OCI-LY1 (cell line): ENCODE measurements around the gene FAM89A.
"Not testable (repeated sequence)": the region's sequence is repeated elsewhere in the genome, so short reads cannot be mapped to it uniquely, and the experiment has no call there.

Experiments used
- H2AFZ ChIP-seq: fragments of 200-600 bp; sonication (generic), shearing (Covaris generic); 2 replicates; pipeline ENCODE4 v1.6.0; 2014; ENCODE audit warnings: antibody characterized with exemption, mild to moderate bottlenecking, low read length
- H3F3A ChIP-seq: fragments of 200-600 bp; sonication (generic), shearing (Covaris generic); 2 replicates; pipeline ENCODE4 v1.6.0; 2014; ENCODE audit warnings: mild to moderate bottlenecking, antibody characterized with exemption, low read length, moderate library complexity; ENCODE audit not compliant: insufficient read depth
- H3K27ac ChIP-seq: fragments of 200-600 bp; sonication (generic); 2 replicates; pipeline ENCODE4 v1.5.1; 2014; ENCODE audit warnings: low read length, mixed run types, mild to moderate bottlenecking, low read depth; ENCODE audit not compliant: poor library complexity, severe bottlenecking
- H3K27me3 ChIP-seq: fragments of 200-600 bp; sonication (generic); 2 replicates; pipeline ENCODE4 v1.6.0; 2014; ENCODE audit warnings: antibody characterized with exemption, mild to moderate bottlenecking, low read length, moderate library complexity; ENCODE audit not compliant: insufficient read depth
- H3K36me3 ChIP-seq: fragments of 200-600 bp; sonication (generic); 2 replicates; pipeline ENCODE4 v1.6.1; 2014; ENCODE audit warnings: mild to moderate bottlenecking, antibody characterized with exemption, low read length, moderate library complexity, mixed read lengths; ENCODE audit not compliant: insufficient read depth
- H3K4me1 ChIP-seq: fragments of 200-600 bp; sonication (generic); 2 replicates; pipeline ENCODE4 v1.5.1; 2014; ENCODE audit warnings: mild to moderate bottlenecking, low read length, moderate library complexity; ENCODE audit not compliant: insufficient read depth, severe bottlenecking
- H3K4me2 ChIP-seq: fragments of 200-600 bp; sonication (generic), shearing (Covaris generic); 2 replicates; pipeline ENCODE4 v1.6.1; 2014; ENCODE audit warnings: low read length
- H3K4me3 ChIP-seq: fragments of 200-600 bp; sonication (generic); 2 replicates; pipeline ENCODE4 v1.5.1; 2014; ENCODE audit warnings: low read length, low read depth, mild to moderate bottlenecking, mixed read lengths; ENCODE audit not compliant: poor library complexity, severe bottlenecking
- H3K79me2 ChIP-seq: fragments of 200-600 bp; shearing (Covaris generic); 2 replicates; pipeline ENCODE4 v1.6.1; 2016; ENCODE audit warnings: mixed run types, low read length, mixed read lengths; ENCODE audit not compliant: insufficient read depth
- H3K9ac ChIP-seq: fragments of 200-600 bp; sonication (generic), shearing (Covaris generic); 2 replicates; pipeline ENCODE4 v1.6.1; 2014; ENCODE audit warnings: mild to moderate bottlenecking, low read length, mixed read lengths
- H3K9me2 ChIP-seq: fragments of 200-600 bp; sonication (generic), shearing (Covaris generic); 2 replicates; pipeline ENCODE4 v1.6.1; 2014; ENCODE audit warnings: low read depth, mild to moderate bottlenecking, low read length, mixed read lengths
- H3K9me3 ChIP-seq: fragments of 200-600 bp; shearing (Covaris generic); 2 replicates; pipeline ENCODE4 v1.6.1; 2014; ENCODE audit warnings: low read length, mixed read lengths
- H4K20me1 ChIP-seq: fragments of 200-600 bp; sonication (generic), shearing (Covaris generic); 2 replicates; pipeline ENCODE4 v1.6.0; 2016; ENCODE audit warnings: mild to moderate bottlenecking, low read length; ENCODE audit not compliant: insufficient read depth
- EZH2 ChIP-seq: fragments of 200-600 bp; sonication (generic), shearing (Covaris generic); IDR thresholded peaks from 2 replicates; pipeline ENCODE4 v1.8.0; 2017; ENCODE audit warnings: borderline replicate concordance, mixed run types, mild to moderate bottlenecking, antibody characterized with exemption, low read length, moderate library complexity, mixed read lengths
- TF ChIP-seq, protein P1 (sequence below): fragments of 200-600 bp; sonication (generic), shearing (Covaris generic); IDR thresholded peaks from 2 replicates; pipeline ENCODE4 v1.5.1; 2017; ENCODE audit warnings: mild to moderate bottlenecking, antibody characterized with exemption, low read length, moderate library complexity, mixed read lengths

FAM89A gene

DNA sequence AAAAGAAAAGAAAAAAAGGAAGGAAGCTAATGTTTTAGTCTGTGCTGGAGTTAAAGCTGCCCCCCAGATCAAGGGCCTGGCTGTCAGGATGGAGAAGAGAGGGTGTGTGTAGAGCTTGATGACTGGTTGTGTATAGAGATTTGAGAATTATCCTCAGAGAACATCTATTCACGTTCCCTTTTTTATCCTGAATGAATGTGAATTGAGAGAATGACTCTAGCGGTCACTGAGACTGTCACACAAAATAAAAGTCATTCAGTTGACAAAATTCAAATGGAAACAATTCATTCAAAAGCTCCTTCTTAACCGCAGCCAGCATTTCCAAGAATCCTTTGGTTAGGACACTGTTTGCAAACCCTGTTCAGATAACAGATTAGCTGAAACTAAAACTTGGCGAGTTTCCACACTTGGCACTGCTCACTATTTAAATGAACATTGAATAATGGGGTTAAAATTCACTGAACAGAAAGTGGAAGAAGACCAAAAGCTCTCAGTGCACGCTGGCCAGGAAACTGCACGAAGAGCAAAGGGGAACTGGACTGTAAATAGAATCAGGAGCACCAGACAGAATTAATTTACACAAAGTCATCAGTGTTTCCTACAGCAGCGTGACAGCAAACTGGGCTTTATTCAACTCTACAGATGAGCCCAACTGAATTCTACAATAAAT is 13.6 kb upstream of the FAM89A start:
- Histone ChIP-seq H3K4me1 (no peaks in the 10 kb centered on the region), H2AFZ (no peak overlapping the region), H3K36me3 (no peaks in the 10 kb centered on the region), H3K9ac (no peak overlapping the region), H3F3A (no peaks in the 10 kb centered on the region), H4K20me1 (no peaks in the 10 kb centered on the region), H3K27me3 (no peaks in the 10 kb centered on the region), H3K27ac (no peak overlapping the region), H3K79me2 (no peaks in the 10 kb centered on the region), H3K4me2 (no peak overlapping the region), H3K4me3 (no peak overlapping the region), H3K9me2 (no peaks in the 10 kb centered on the region), H3K9me3 (no peaks in the 10 kb centered on the region)
- no peak for TF ChIP-seq EZH2
- TF ChIP-seq, protein P1, sequence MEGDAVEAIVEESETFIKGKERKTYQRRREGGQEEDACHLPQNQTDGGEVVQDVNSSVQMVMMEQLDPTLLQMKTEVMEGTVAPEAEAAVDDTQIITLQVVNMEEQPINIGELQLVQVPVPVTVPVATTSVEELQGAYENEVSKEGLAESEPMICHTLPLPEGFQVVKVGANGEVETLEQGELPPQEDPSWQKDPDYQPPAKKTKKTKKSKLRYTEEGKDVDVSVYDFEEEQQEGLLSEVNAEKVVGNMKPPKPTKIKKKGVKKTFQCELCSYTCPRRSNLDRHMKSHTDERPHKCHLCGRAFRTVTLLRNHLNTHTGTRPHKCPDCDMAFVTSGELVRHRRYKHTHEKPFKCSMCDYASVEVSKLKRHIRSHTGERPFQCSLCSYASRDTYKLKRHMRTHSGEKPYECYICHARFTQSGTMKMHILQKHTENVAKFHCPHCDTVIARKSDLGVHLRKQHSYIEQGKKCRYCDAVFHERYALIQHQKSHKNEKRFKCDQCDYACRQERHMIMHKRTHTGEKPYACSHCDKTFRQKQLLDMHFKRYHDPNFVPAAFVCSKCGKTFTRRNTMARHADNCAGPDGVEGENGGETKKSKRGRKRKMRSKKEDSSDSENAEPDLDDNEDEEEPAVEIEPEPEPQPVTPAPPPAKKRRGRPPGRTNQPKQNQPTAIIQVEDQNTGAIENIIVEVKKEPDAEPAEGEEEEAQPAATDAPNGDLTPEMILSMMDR: no peak

DNA sequence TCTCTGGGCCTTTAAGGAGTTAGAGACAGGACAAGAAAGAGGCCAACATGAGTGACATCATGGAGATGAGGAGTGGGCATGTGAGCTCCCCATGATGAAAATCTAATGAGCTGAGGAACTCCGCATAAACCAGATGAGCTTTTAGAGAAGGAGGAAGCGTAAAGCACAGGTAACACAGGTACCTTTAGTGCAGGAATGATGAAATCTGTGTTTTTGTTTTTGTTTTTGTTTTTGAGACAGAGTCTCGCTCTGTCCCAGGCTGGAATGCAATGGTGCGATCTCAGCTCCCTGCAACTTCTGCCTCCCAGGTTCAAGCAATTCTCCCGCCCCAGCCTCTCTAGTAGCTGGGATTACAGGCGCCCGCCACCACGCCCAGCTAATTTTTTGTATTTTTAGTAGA is 12.7 kb upstream of the FAM89A start:
- no peaks in the 10 kb centered on the region for H3K4me1 ChIP-seq
- H3K27me3 ChIP-seq: no peaks in the 10 kb centered on the region
- H3K9me2 ChIP-seq: no peaks in the 10 kb centered on the region
- no peaks in the 10 kb centered on the region for H3K9me3 ChIP-seq
- no peaks in the 10 kb centered on the region for H3K79me2 ChIP-seq
- no peak overlapping the region for H3K9ac ChIP-seq
- no peak overlapping the region for H2AFZ ChIP-seq
- TF ChIP-seq, protein P1: no peak
- TF ChIP-seq EZH2: no peak
- no peaks in the 10 kb centered on the region for H4K20me1 ChIP-seq
- H3K27ac ChIP-seq: no peak overlapping the region
- no peak overlapping the region for H3K4me3 ChIP-seq
- no peaks in the 10 kb centered on the region for H3F3A ChIP-seq
- no peak overlapping the region for H3K4me2 ChIP-seq
- no peaks in the 10 kb centered on the region for H3K36me3 ChIP-seq

DNA sequence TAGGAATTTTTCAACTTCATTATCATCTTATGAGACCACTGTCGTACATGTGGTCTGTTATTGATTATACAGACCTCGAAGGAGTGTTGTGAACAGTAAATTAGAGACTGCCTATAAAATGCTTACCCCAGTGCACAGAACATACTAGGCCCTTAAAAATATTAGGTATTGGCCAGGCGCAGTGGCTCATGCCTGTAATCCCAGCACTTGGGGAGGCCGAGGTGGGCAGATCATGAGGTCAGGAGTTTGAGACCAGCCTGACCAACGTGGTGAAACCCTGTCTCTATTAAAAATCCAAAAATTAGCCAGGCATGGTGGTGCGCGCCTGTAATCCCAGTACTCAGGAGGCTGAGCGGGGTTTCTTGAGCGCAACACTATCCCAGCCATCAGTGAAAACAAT is 10.9 kb upstream of the FAM89A start:
- H3K9ac ChIP-seq, H3K4me2 ChIP-seq, H3K27ac ChIP-seq, H3K27me3 ChIP-seq, H3K79me2 ChIP-seq, H4K20me1 ChIP-seq, H3K4me1 ChIP-seq, H3K9me3 ChIP-seq, H2AFZ ChIP-seq, H3F3A ChIP-seq, H3K4me3 ChIP-seq, H3K36me3 ChIP-seq, H3K9me2 ChIP-seq: not testable (repeated sequence)

DNA sequence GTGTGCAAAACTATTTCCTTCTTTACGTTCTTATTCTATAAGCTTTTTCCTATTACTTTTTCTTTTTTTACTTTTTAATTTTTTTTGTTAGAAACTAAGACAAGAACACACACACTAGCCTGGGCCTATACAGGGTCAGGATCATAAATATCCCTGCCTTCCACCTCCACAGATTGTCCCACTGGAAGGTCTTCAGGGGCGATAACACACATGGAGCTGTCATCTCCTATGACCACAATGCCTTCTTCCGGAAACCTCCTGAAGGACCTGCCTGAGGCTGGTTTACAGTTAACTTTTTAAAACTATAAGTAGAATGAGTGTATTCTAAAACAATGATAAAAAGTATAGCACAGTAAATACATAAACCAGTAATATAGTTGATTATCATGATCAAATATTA is 10.3 kb upstream of the FAM89A start:
- no peaks in the 10 kb centered on the region for H3K9me2 ChIP-seq
- no peaks in the 10 kb centered on the region for H3F3A ChIP-seq
- no peaks in the 10 kb centered on the region for H3K79me2 ChIP-seq
- no peaks in the 10 kb centered on the region for H3K4me1 ChIP-seq
- no peak overlapping the region for H3K4me3 ChIP-seq
- H2AFZ ChIP-seq: no peak overlapping the region
- H3K27ac ChIP-seq: no peak overlapping the region
- H3K9ac ChIP-seq: no peak overlapping the region
- no peaks in the 10 kb centered on the region for H3K9me3 ChIP-seq
- TF ChIP-seq, protein P1: no peak
- no peak for TF ChIP-seq EZH2
- no peaks in the 10 kb centered on the region for H3K27me3 ChIP-seq
- H3K36me3 ChIP-seq: no peaks in the 10 kb centered on the region
- H3K4me2 ChIP-seq: no peak overlapping the region
- no peaks in the 10 kb centered on the region for H4K20me1 ChIP-seq
